Kidney (tissue), 14 donors: ENCODE measurements around the gene IL4I1. TPM values are rescaled to one million over a fixed set of nuclear protein-coding genes. Genes with fewer than 3 reads are reported as not detected.
A peak's percentile ranks its signal among the peaks of the same experiment; 100 is the strongest.

Experiments used
- DNase-seq, 5 donors: peaks; one replicate each; pipeline ENCODE4 v3.0.0-alpha.2; 2013 to 2020
- FAIRE-seq: peaks from 2 replicates; lab custom pipeline; 2012; peaks lifted over from hg19 to GRCh38; lab: Jason Lieb, UNC
- H3K27ac ChIP-seq, 2 donors: one replicate each; pipeline ENCODE4 v1.7.0; 2013; ENCODE audit warnings: low read depth in 2 of 2, low read length in 2 of 2, inconsistent platforms in 1 of 2
- H3K27me3 ChIP-seq: one replicate; pipeline ENCODE4 v1.7.1; 2013; ENCODE audit warnings: low read length, inconsistent platforms; ENCODE audit not compliant: control insufficient read depth, insufficient read depth
- H3K36me3 ChIP-seq, 3 donors: one replicate each; pipeline versions ENCODE4 v1.7.0 to v1.7.1; 2013; ENCODE audit warnings: low read length in 3 of 3, control low read depth in 1 of 3, inconsistent platforms in 1 of 3; ENCODE audit not compliant: insufficient read depth in 3 of 3, control insufficient read depth in 2 of 3
- H3K4me1 ChIP-seq, 3 donors: one replicate each; pipeline versions ENCODE4 v1.7.0 to v1.7.1; 2013; ENCODE audit warnings: low read length in 3 of 3, inconsistent platforms in 1 of 3, low read depth in 1 of 3; ENCODE audit not compliant: control insufficient read depth in 2 of 3, insufficient read depth in 2 of 3
- H3K4me3 ChIP-seq, 3 donors: one replicate each; pipeline versions ENCODE4 v1.7.0 to v1.8.1; 2013; ENCODE audit warnings: low read length in 3 of 3, control low read depth in 1 of 3, inconsistent platforms in 1 of 3
- H3K9ac ChIP-seq, 3 donors: one replicate each; pipeline versions ENCODE4 v1.7.0 to v1.7.1; 2013; ENCODE audit warnings: low read length in 3 of 3, control low read depth in 1 of 3, inconsistent platforms in 1 of 3
- H3K9me3 ChIP-seq, 3 donors: one replicate each; pipeline versions ENCODE4 v1.7.0 to v1.7.1; 2013; ENCODE audit warnings: low read length in 3 of 3, control low read depth in 1 of 3, inconsistent platforms in 1 of 3; ENCODE audit not compliant: control insufficient read depth in 2 of 3, insufficient read depth in 1 of 3
- CTCF ChIP-seq: IDR thresholded peaks from 3 replicates; pipeline ENCODE4 v1.5.1; 2012; ENCODE audit warnings: mild to moderate bottlenecking, moderate library complexity, borderline replicate concordance; ENCODE audit not compliant: insufficient read depth; ENCODE audit errors: extremely low read depth
- intact Hi-C: fragments of 100-400 bp; cut with DNase I; formaldehyde crosslinking; loops from one replicate; pipeline ENCODE4 v1.11.1; 2022
- polyA plus RNA-seq: library from polyadenylated mRNA; stranded (reverse); fragments of 350-450 nt; fragmentation: Illumina TruSeq; extraction: RNeasy Lipid Tissue Mini Kit (QIAGEN cat#74804); gene quantifications from one replicate; pipeline ENCODE4 v1.2.3, GENCODE V29; 2014; ENCODE audit warnings: low read depth, low replicate concordance; ENCODE audit not compliant: insufficient read depth
- total RNA-seq: library from RNA; stranded (reverse); fragmentation: NEBNext Ultra II Directional; extraction: Animal tissue kit (Norgen Biotek cat#: 25700); gene quantifications from one replicate; pipeline ENCODE4 v1.2.1, GENCODE V29; 2021
- donor health status: control.
- donor health status: control.
- donor health status: control.
- donor health status: control.
- donor health status: control.
- donor health status: DM: yes; HTN: yes; CAD: no.
- donor health status: Normal renal cell carcinoma (clear cell type).

The IL4I1 gene
- total and polyA plus RNA-seq, 2 donors from 2014 or later = 0.82 to 12.8 TPM

DNA sequence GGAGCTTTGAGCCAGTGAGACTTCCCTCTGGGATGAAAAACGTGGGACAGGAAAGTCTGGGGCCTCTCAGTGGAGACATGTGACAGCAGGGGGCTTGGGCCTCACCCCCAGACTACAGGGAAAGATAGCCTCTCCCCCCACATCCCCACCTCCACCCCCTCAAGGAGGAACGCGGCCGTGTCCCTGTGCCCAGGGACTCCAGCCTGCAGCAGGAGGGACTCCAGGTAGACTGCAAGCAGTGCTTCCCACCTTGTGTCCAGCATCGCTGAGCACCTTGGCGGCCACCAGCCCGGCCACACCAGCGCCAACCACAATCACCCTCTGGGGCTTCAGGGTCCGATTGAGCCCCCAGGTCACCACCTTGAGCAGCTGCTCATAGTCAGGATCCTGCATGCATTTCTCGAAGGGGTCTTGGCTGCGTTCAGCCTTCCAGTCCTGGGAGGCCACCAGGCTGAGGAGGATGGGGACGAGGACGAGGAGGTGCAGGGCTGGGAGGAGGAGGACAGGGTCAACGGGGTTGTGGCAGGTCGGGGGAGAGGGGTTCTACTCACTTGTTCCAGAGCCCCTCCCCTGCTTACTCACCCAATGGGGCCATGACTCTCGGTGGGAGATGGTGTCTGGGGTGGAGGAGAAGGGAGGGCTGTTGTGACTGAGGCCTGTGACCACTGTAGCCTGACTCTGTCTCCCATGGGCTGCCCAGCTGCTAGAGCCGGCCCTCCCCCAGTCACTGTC lies 955 bp downstream of the IL4I1 start:
- Histone ChIP-seq H3K9ac (no peak overlapping the region), H3K4me1 (peaks cover 0 to 6% (median 0%) of the 10 kb centered on the region in 3 donors), H3K4me3 (no peak overlapping the region), H3K27ac (no peak overlapping the region), H3K36me3 (no peaks in the 10 kb centered on the region), H3K27me3 (no peaks in the 10 kb centered on the region), H3K9me3 (no peaks in the 10 kb centered on the region)
- FAIRE-seq (no peak), DNase-seq (peak in 1 of 5 donors; percentile 46)
- TF ChIP-seq CTCF = no peak
- intact Hi-C loops = no loop called here

DNA sequence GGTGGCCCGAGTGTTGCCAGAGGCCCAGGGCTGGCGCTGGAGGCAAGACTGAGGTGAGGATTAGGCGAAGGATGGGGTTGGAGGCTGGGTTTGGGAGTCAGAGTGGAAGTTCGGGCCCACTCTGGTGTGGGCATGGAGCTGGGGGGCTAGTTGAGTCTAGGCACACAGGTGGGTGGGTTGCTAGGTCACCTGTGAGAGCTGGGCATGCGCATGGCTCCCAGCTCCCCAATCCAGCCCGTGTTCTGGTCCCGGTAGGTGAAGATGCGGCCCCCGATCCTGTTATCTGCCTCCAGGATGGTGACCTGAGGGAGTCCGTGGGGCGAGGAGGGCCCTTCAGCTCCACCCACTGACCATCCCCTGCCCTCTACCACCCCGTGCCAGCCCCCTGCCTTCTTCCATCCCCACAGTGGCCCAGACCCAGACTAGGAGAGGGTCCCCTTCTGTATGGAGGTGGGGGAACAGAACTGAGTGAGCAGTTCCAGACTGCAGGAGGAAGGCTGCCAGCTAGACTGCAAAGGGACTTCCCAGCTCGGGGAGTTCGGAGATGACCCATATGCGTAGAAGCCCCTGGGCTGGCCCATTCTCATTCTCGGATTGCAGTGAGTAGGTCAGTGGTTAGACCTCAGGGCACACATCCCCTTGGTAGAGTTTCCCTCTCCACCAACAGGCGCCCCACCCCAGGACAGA lies 1.7 kb downstream of the IL4I1 start:
- no peak overlapping the region for H3K27ac ChIP-seq
- no peak overlapping the region for H3K9ac ChIP-seq
- H3K36me3 ChIP-seq = no peaks in the 10 kb centered on the region
- no peaks in the 10 kb centered on the region for H3K9me3 ChIP-seq
- peaks cover 0 to 8% (median 0%) of the 10 kb centered on the region in 3 donors for H3K4me1 ChIP-seq
- DNase-seq (peak in 1 of 5 donors; percentile 43), FAIRE-seq (no peak)
- H3K4me3 ChIP-seq = no peak overlapping the region
- no peaks in the 10 kb centered on the region for H3K27me3 ChIP-seq
- no peak for TF ChIP-seq CTCF
- intact Hi-C loops = no loop called here

DNA sequence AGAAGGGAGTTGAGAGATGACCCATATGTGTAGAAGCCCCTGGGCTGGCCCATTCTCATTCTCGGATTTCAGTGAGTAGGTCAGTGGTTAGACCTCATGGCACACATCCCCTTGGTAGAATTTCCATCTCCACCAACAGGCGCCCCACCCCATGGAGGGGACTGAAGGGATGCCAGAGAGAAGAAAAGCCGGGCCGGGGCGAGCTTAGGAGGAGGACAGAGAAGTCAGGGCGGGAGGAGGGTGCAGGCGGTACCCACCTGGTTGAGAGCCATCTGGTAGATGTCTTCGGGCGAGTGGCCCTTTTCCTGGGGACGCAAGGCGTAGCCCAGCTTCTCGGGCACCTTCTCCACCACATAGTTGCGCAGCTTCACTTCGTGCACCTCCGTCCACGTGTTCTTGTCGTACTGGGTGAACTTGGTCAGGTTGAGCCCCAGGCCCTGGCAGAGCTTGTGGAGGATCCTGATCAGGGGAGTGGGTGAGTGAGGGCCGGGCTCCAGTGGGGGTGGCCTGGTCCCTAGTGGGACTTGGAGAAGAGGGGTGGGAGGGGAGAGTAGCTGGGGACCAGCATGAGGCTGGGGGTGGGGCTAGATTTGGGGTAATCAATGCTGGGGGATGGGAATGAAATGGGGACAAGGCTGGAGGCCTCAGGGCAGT lies 2.5 kb downstream of the IL4I1 start:
- Histone ChIP-seq H3K27me3 (no peaks in the 10 kb centered on the region), H3K36me3 (no peaks in the 10 kb centered on the region), H3K9me3 (no peaks in the 10 kb centered on the region), H3K9ac (no peak overlapping the region), H3K4me3 (no peak overlapping the region), H3K4me1 (peaks cover 0 to 8% (median 0%) of the 10 kb centered on the region in 3 donors), H3K27ac (no peak overlapping the region)
- DNase-seq = peak in 1 of 5 donors; percentile 44
- no peak for FAIRE-seq
- intact Hi-C loops = no loop called here
- TF ChIP-seq CTCF = no peak
